Measurements from ENCODE around the gene POM121C. TPM values are rescaled to one million over a fixed set of nuclear protein-coding genes. Genes with fewer than 3 reads are reported as not detected.
"Not testable (repeated sequence)": the region's sequence is repeated elsewhere in the genome, so short reads cannot be mapped to it uniquely, and the experiment has no call there.

The POM121C gene
- 34.1 TPM for polyA plus RNA-seq (2013, experiment 1 of 2; ENCODE audit: insufficient read length)
- polyA plus RNA-seq (2013, experiment 2 of 2; ENCODE audit: insufficient read length): 34.5 TPM

GRCh38 chr7:75485979-75486643 is at the start of gene POM121C:
Gene POM121C (minus strand): TSS chr7:75486299. CDS start chr7:75441496, 44,803 bp downstream.
- DNase-seq: peak; percentile 90

GRCh38 chr7:75534727-75535307 is 48.7 kb upstream of the POM121C start:
- peak; percentile 66 for DNase-seq

- DNase-seq: no peak
Observed at GRCh38 chr7:75533926-75534325, 47.8 kb upstream of the POM121C start.

- DNase-seq: no peak
Observed at GRCh38 chr7:75532639-75533038, 46.5 kb upstream of the POM121C start.

- no peak for DNase-seq
Observed at GRCh38 chr7:75531359-75531821, 45.3 kb upstream of the POM121C start.

- not testable (repeated sequence) for DNase-seq
Observed at GRCh38 chr7:75527224-75527722, 41.2 kb upstream of the POM121C start.

- not testable (repeated sequence) for DNase-seq
Observed at GRCh38 chr7:75521727-75522126, 35.6 kb upstream of the POM121C start.

GRCh38 chr7:75518842-75519241 is 32.7 kb upstream of the POM121C start:
- not testable (repeated sequence) for DNase-seq

- DNase-seq: not testable (repeated sequence)
Observed at GRCh38 chr7:75509033-75509432, 22.9 kb upstream of the POM121C start.

- DNase-seq: not testable (repeated sequence)
Observed at GRCh38 chr7:75492020-75492419, 5.9 kb upstream of the POM121C start, which contains the start of gene SPDYE5. Gene SPDYE5 (plus strand): TSS chr7:75492320. CDS start chr7:75494048, 1,728 bp downstream.

- DNase-seq: not testable (repeated sequence)
Observed at GRCh38 chr7:75485355-75485978, 632 bp downstream of the POM121C start.

GRCh38 chr7:75480313-75480712 is 5.8 kb downstream of the POM121C start:
- DNase-seq: not testable (repeated sequence)

GRCh38 chr7:75477457-75477856 is 8.6 kb downstream of the POM121C start:
- DNase-seq: not testable (repeated sequence)

GRCh38 chr7:75470166-75470565 is 15.9 kb downstream of the POM121C start:
- not testable (repeated sequence) for DNase-seq

GRCh38 chr7:75460541-75460940 is 25.6 kb downstream of the POM121C start:
- not testable (repeated sequence) for DNase-seq

- not testable (repeated sequence) for DNase-seq
Observed at GRCh38 chr7:75458034-75458433, 28.1 kb downstream of the POM121C start.

GRCh38 chr7:75456403-75456802 is 29.7 kb downstream of the POM121C start:
- not testable (repeated sequence) for DNase-seq

GRCh38 chr7:75452494-75452955 is 33.6 kb downstream of the POM121C start:
- DNase-seq: not testable (repeated sequence)

- DNase-seq: not testable (repeated sequence)
Observed at GRCh38 chr7:75449946-75450345, 36.2 kb downstream of the POM121C start.

GRCh38 chr7:75442465-75443111 is 43.5 kb downstream of the POM121C start:
- DNase-seq: peak; percentile 11

GRCh38 chr7:75442101-75442464 is 44.0 kb downstream of the POM121C start:
- not testable (repeated sequence) for DNase-seq

- DNase-seq: not testable (repeated sequence)
Observed at GRCh38 chr7:75439000-75439399, 47.1 kb downstream of the POM121C start.
